ENCODE data around the gene PSMF1.

Gene PSMF1

DNA sequence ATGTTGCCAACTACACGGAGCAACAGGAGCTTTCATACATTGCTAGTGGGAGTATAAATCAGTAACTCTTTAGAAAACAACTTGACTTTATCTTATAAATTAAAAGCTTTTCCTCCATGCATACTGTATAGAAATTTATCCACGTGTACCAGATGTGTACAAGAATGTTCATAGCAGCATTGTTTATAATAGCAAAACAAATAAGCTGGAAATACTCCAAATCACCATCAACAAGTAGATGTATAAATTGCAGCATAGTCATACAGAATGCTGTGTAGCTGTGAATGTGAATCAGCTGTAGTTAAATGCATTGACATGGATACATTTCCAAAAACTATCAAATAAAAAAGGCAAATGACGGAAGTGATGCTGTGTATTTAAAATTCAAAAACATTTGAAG is 6.0 kb downstream of the PSMF1 start:
- TF ChIP-seq POLR2AphosphoS5 (IDR thresholded peaks at IDR 0.05; ENCODE audit: low read depth, low read length) (no peak), SIN3A (IDR thresholded peaks at IDR 0.05; ENCODE audit: borderline replicate concordance, insufficient read depth, low read length) (no peak), FOXP2 (optimal IDR thresholded peaks at IDR 0.05; ENCODE audit: borderline replicate concordance, extremely low read depth, extremely low read length, insufficient read depth) (no peak), TAF1 (IDR thresholded peaks at IDR 0.05; ENCODE audit: borderline replicate concordance, insufficient read depth, low read length) (no peak)
- TF ChIP-seq, protein P1, sequence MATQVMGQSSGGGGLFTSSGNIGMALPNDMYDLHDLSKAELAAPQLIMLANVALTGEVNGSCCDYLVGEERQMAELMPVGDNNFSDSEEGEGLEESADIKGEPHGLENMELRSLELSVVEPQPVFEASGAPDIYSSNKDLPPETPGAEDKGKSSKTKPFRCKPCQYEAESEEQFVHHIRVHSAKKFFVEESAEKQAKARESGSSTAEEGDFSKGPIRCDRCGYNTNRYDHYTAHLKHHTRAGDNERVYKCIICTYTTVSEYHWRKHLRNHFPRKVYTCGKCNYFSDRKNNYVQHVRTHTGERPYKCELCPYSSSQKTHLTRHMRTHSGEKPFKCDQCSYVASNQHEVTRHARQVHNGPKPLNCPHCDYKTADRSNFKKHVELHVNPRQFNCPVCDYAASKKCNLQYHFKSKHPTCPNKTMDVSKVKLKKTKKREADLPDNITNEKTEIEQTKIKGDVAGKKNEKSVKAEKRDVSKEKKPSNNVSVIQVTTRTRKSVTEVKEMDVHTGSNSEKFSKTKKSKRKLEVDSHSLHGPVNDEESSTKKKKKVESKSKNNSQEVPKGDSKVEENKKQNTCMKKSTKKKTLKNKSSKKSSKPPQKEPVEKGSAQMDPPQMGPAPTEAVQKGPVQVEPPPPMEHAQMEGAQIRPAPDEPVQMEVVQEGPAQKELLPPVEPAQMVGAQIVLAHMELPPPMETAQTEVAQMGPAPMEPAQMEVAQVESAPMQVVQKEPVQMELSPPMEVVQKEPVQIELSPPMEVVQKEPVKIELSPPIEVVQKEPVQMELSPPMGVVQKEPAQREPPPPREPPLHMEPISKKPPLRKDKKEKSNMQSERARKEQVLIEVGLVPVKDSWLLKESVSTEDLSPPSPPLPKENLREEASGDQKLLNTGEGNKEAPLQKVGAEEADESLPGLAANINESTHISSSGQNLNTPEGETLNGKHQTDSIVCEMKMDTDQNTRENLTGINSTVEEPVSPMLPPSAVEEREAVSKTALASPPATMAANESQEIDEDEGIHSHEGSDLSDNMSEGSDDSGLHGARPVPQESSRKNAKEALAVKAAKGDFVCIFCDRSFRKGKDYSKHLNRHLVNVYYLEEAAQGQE (IDR thresholded peaks at IDR 0.05; ENCODE audit: insufficient read depth in 1 of 2, low read depth in 2 of 2, low read length in 2 of 2): no peak

DNA sequence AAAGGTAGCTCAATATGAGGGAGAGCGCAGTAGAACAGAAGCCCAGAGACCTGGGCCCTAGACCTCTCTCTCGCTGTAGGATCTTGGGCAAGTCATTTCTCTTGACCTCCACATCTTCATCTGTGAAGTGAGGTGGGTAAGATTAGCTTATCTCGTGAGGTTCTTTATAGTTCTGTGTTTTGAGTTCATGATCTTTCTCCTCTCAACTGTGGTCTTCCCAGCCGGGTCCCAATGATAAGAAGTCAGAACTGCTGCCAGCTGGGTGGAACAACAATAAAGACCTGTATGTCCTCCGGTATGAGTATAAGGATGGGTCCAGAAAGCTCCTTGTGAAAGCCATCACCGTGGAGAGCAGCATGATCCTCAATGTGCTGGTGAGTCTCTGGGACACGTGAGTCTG is 6.9 kb downstream of the PSMF1 start:
- TF ChIP-seq, protein P1 (IDR thresholded peaks at IDR 0.05; ENCODE audit: insufficient read depth in 1 of 2, low read depth in 2 of 2, low read length in 2 of 2): no peak
- no peak for TF ChIP-seq TAF1 (IDR thresholded peaks at IDR 0.05; ENCODE audit: borderline replicate concordance, insufficient read depth, low read length)
- no peak for TF ChIP-seq FOXP2 (optimal IDR thresholded peaks at IDR 0.05; ENCODE audit: borderline replicate concordance, extremely low read depth, extremely low read length, insufficient read depth)
- no peak for TF ChIP-seq POLR2AphosphoS5 (IDR thresholded peaks at IDR 0.05; ENCODE audit: low read depth, low read length)

- TF ChIP-seq SIN3A (IDR thresholded peaks at IDR 0.05; ENCODE audit: borderline replicate concordance, insufficient read depth, low read length): no peak
- no peak for TF ChIP-seq POLR2AphosphoS5 (IDR thresholded peaks at IDR 0.05; ENCODE audit: low read depth, low read length)
- TF ChIP-seq, protein P1 (IDR thresholded peaks at IDR 0.05; ENCODE audit: insufficient read depth in 1 of 2, low read depth in 2 of 2, low read length in 2 of 2): no peak
- no peak for TF ChIP-seq FOXP2 (optimal IDR thresholded peaks at IDR 0.05; ENCODE audit: borderline replicate concordance, extremely low read depth, extremely low read length, insufficient read depth)
- no peak for TF ChIP-seq TAF1 (IDR thresholded peaks at IDR 0.05; ENCODE audit: borderline replicate concordance, insufficient read depth, low read length)
These were observed 9.4 kb downstream of the PSMF1 start for GRCh38 chr20:1127840-1128239.

DNA sequence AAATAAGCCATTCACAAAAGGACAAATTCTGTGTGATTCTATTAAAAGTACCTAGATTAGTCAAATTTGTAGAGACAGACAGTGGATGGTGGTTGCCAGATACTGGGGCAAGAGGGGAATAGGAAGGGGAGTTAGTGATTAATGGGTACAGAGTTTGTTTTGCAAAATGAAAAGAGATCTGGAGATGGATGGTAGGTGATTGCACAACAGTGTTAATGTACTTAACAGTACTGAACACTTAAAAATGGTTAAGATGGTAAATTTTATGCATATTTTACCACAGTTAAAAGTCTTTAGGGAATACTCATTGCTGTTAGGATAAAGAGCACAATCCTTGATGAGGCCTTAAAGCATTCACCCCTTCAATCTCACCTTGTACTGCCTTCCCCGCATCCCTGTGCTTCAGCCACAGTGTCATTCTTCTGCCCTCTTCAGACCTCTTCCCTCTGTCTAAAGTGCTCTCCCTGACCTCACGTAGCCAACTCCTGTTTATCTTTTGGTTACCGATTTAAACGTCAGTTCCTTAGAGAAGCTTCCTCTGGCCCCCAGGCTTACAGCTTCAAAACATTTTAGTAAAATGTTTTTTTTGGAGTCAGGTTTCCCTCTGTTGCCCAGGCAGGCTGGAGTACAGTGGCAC is 11.8 kb downstream of the PSMF1 start:
- TF ChIP-seq TAF1 (IDR thresholded peaks at IDR 0.05; ENCODE audit: borderline replicate concordance, insufficient read depth, low read length) (no peak), POLR2AphosphoS5 (IDR thresholded peaks at IDR 0.05; ENCODE audit: low read depth, low read length) (no peak), SIN3A (IDR thresholded peaks at IDR 0.05; ENCODE audit: borderline replicate concordance, insufficient read depth, low read length) (no peak), FOXP2 (optimal IDR thresholded peaks at IDR 0.05; ENCODE audit: borderline replicate concordance, extremely low read depth, extremely low read length, insufficient read depth) (no peak)
- TF ChIP-seq, protein P1 (IDR thresholded peaks at IDR 0.05; ENCODE audit: insufficient read depth in 1 of 2, low read depth in 2 of 2, low read length in 2 of 2): no peak

Data from PFSK-1 (cell line).